Left ventricle myocardium inferior (tissue), 1 donor: ENCODE measurements around the gene SMIM20. TPM values are rescaled to one million over a fixed set of nuclear protein-coding genes. Genes with fewer than 3 reads are reported as not detected.

ENCODE experiments used
- DNase-seq: peaks from one replicate; pipeline ENCODE4 v3.0.0-alpha.2; 2020
- H3K27ac ChIP-seq: fragments of 200-600 bp; replicated peaks from 2 replicates; pipeline ENCODE4 v1.8.0; 2021
- H3K27me3 ChIP-seq: fragments of 200-600 bp; 2 replicates; pipeline ENCODE4 v1.8.0; 2021; ENCODE audit warnings: low read depth
- H3K36me3 ChIP-seq: fragments of 200-600 bp; 2 replicates; pipeline ENCODE4 v1.8.0; 2021
- H3K4me1 ChIP-seq: fragments of 200-600 bp; 2 replicates; pipeline ENCODE4 v1.8.0; 2021
- H3K4me3 ChIP-seq: fragments of 200-600 bp; 2 replicates; pipeline ENCODE4 v1.8.0; 2021; ENCODE audit warnings: mild to moderate bottlenecking, moderate library complexity
- H3K9me3 ChIP-seq: fragments of 200-600 bp; replicated peaks from 2 replicates; pipeline ENCODE4 v1.8.0; 2021
- CTCF ChIP-seq: fragments of 200-600 bp; IDR thresholded peaks from 2 replicates; pipeline ENCODE4 v1.8.0; 2021; ENCODE audit warnings: antibody characterized with exemption, mild to moderate bottlenecking, borderline replicate concordance
- intact Hi-C: fragments of 100-400 bp; cut with micrococcal nuclease; formaldehyde crosslinking; loops from one replicate; pipeline ENCODE4 v1.11.0; 2022
- total RNA-seq: library from RNA; stranded (reverse); fragmentation: NEBNext Ultra II Directional; extraction: Animal tissue kit (Norgen Biotek cat#: 25700); gene quantifications from one replicate; pipeline ENCODE4 v1.2.1, GENCODE V29; 2021
- donor health status: DM: no; HTN: yes; CAD: no; lungs with severe emphysema.

SMIM20 gene
- total RNA-seq, 1 donor from 2014 or later = 45.4 TPM

- no peak overlapping the region for H3K27ac ChIP-seq
- no peaks in the 10 kb centered on the region for H3K4me1 ChIP-seq
- H3K36me3 ChIP-seq = no peaks in the 10 kb centered on the region
- intact Hi-C loops = no loop called here
- H3K4me3 ChIP-seq = no peak overlapping the region
- TF ChIP-seq CTCF = no peak
- no peak for DNase-seq
- no peaks in the 10 kb centered on the region for H3K9me3 ChIP-seq
- no peaks in the 10 kb centered on the region for H3K27me3 ChIP-seq
Measured at GRCh38 chr4:25872851-25873631, 41.0 kb upstream of the SMIM20 start.

- no peaks in the 10 kb centered on the region for H3K4me1 ChIP-seq
- no peak overlapping the region for H3K27ac ChIP-seq
- no peak for DNase-seq
- intact Hi-C loops = no loop called here
- H3K9me3 ChIP-seq = no peaks in the 10 kb centered on the region
- H3K36me3 ChIP-seq = no peaks in the 10 kb centered on the region
- no peak for TF ChIP-seq CTCF
- H3K27me3 ChIP-seq = no peaks in the 10 kb centered on the region
- no peak overlapping the region for H3K4me3 ChIP-seq
Measured at GRCh38 chr4:25873632-25874129, 40.3 kb upstream of the SMIM20 start.

- Histone ChIP-seq H3K9me3 (no peaks in the 10 kb centered on the region), H3K27ac (no peak overlapping the region), H3K4me1 (no peaks in the 10 kb centered on the region), H3K27me3 (no peaks in the 10 kb centered on the region), H3K36me3 (no peaks in the 10 kb centered on the region), H3K4me3 (no peak overlapping the region)
- no peak for TF ChIP-seq CTCF
- intact Hi-C loops = no loop called here
- DNase-seq = no peak
Measured at GRCh38 chr4:25874655-25875054, 39.4 kb upstream of the SMIM20 start.

- DNase-seq = no peak
Measured at GRCh38 chr4:25875281-25875745, 38.7 kb upstream of the SMIM20 start.

GRCh38 chr4:25878676-25879075 is 35.3 kb upstream of the SMIM20 start:
- intact Hi-C loops = no loop called here
- Histone ChIP-seq H3K4me3 (no peak overlapping the region), H3K27me3 (no peaks in the 10 kb centered on the region), H3K9me3 (no peaks in the 10 kb centered on the region), H3K4me1 (no peaks in the 10 kb centered on the region), H3K36me3 (no peaks in the 10 kb centered on the region), H3K27ac (no peak overlapping the region)
- TF ChIP-seq CTCF = no peak
- no peak for DNase-seq

More at GRCh38 chr4:25875281-25875745, 38.7 kb upstream of the SMIM20 start:
- intact Hi-C loops = no loop called here
- no peak overlapping the region for H3K4me3 ChIP-seq
- H3K9me3 ChIP-seq = no peaks in the 10 kb centered on the region
- no peak overlapping the region for H3K27ac ChIP-seq
- no peaks in the 10 kb centered on the region for H3K27me3 ChIP-seq
- no peaks in the 10 kb centered on the region for H3K4me1 ChIP-seq
- H3K36me3 ChIP-seq = no peaks in the 10 kb centered on the region
- no peak for TF ChIP-seq CTCF
